ENCODE measurements around the gene SGK1.
"Not testable (repeated sequence)": the region's sequence is repeated elsewhere in the genome, so short reads cannot be mapped to it uniquely, and the experiment has no call there.

The SGK1 gene

GRCh38 chr6:134193536-134194498 is 124.1 kb downstream of the SGK1 start:
- Histone ChIP-seq H3K4me3 (no peak overlapping the region), H3K36me3 (no peaks in the 10 kb centered on the region), H3K4me1 (peaks cover 0 to 18% (median 0%) of the 10 kb centered on the region in 4 donors), H3K9me3 (no peaks in the 10 kb centered on the region), H3K27ac (no peak overlapping the region), H3K27me3 (no peaks in the 10 kb centered on the region)
- TF ChIP-seq CTCF (IDR thresholded peaks at IDR 0.05): no peak
- intact Hi-C loops (cut with DNase I; ENCODE audit: low total_unique reads): no loop called here
- no peak for DNase-seq

- H3K27ac ChIP-seq; H3K4me3 ChIP-seq; H3K9me3 ChIP-seq; H3K27me3 ChIP-seq; intact Hi-C loops (cut with DNase I; ENCODE audit: low total_unique reads); H3K36me3 ChIP-seq; DNase-seq: not testable (repeated sequence)
- peaks cover 0 to 18% (median 0%) of the 10 kb centered on the region in 4 donors for H3K4me1 ChIP-seq
Observed at GRCh38 chr6:134192609-134193008, 125.3 kb downstream of the SGK1 start.

- intact Hi-C loops (cut with DNase I; ENCODE audit: low total_unique reads): no loop called here
- no peak for DNase-seq
Observed at GRCh38 chr6:134190883-134191282, 127.0 kb downstream of the SGK1 start.

GRCh38 chr6:134187751-134188150 is 130.2 kb downstream of the SGK1 start:
- no peak for TF ChIP-seq CTCF (IDR thresholded peaks at IDR 0.05)
- intact Hi-C loops (cut with DNase I; ENCODE audit: low total_unique reads): no loop called here
- DNase-seq: no peak
- H3K4me1 ChIP-seq: no peaks in the 10 kb centered on the region
- H3K27ac ChIP-seq: no peak overlapping the region
- no peak overlapping the region for H3K4me3 ChIP-seq
- no peaks in the 10 kb centered on the region for H3K27me3 ChIP-seq
- no peaks in the 10 kb centered on the region for H3K9me3 ChIP-seq
- H3K36me3 ChIP-seq: no peaks in the 10 kb centered on the region

More at GRCh38 chr6:134190883-134191282, 127.0 kb downstream of the SGK1 start:
- no peaks in the 10 kb centered on the region for H3K9me3 ChIP-seq
- H3K27me3 ChIP-seq: no peaks in the 10 kb centered on the region
- peaks cover 0 to 18% (median 0%) of the 10 kb centered on the region in 4 donors for H3K4me1 ChIP-seq
- no peak overlapping the region for H3K4me3 ChIP-seq
- H3K27ac ChIP-seq: no peak overlapping the region
- TF ChIP-seq CTCF (IDR thresholded peaks at IDR 0.05): no peak
- H3K36me3 ChIP-seq: no peaks in the 10 kb centered on the region

- Histone ChIP-seq H3K27me3 (no peaks in the 10 kb centered on the region), H3K27ac (no peak overlapping the region), H3K4me1 (no peaks in the 10 kb centered on the region), H3K36me3 (no peaks in the 10 kb centered on the region), H3K4me3 (no peak overlapping the region), H3K9me3 (no peaks in the 10 kb centered on the region)
- intact Hi-C loops (cut with DNase I; ENCODE audit: low total_unique reads): no loop called here
- no peak for DNase-seq
- no peak for TF ChIP-seq CTCF (IDR thresholded peaks at IDR 0.05)
Observed at GRCh38 chr6:134187154-134187553, 130.8 kb downstream of the SGK1 start.

- H3K4me3 ChIP-seq: no peak overlapping the region
- TF ChIP-seq CTCF (IDR thresholded peaks at IDR 0.05): no peak
- H3K9me3 ChIP-seq: no peaks in the 10 kb centered on the region
- intact Hi-C loops (cut with DNase I; ENCODE audit: low total_unique reads): no loop called here
- no peaks in the 10 kb centered on the region for H3K27me3 ChIP-seq
- H3K27ac ChIP-seq: no peak overlapping the region
- DNase-seq: no peak
- H3K36me3 ChIP-seq: no peaks in the 10 kb centered on the region
- no peaks in the 10 kb centered on the region for H3K4me1 ChIP-seq
Observed at GRCh38 chr6:134186355-134186754, 131.6 kb downstream of the SGK1 start.
